ENCODE results near the gene HK3.

Gene HK3

DNA sequence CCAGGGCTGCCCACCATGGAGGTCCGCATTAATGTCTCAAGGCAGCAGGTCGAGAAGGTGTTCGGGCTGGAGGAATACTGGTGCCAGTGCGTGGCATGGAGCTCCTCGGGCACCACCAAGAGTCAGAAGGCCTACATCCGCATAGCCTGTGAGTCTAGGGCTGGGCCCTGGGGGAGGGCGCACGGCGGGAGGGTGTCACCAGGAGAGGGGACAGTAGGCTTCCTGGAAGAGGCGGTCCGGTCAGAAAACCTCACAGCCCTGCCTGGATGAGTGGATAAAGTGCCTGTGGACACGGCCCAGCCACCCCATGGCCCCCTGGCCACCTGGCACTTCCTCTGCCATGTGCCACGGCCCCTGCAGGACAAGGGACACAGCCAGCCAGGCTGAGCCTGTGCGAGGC, 31.0 kb downstream of the HK3 start:
- no peak for DNase-seq

DNA sequence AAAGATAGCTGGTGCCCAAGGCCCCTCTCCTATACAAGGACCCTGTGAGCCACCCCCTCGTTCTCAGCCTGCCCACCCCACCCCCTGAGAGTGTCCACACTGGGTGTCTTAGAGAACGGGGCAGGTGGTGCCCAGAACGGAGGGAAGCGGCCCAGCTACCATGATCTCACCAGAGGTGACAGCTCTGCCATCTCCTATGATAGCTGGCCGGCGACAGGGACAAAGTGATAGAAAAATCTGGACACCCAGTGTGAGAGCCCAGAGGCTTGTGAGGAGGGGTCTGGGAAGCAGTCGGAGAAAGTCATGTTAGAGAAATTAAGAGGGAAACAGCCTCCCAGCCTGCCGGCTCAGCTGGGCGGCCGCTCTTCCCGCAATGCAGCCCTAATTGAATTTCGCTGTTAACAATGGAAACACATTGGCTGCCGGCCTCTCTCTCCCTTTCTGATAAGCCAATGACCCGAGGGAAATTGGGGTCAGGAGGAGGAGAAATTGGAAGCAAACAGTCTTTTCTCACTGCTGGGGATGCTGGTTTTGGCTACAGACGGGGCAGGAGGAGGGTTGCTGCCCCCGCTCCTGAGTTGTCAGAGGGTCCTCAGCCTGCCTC, 32.3 kb downstream of the HK3 start:
- DNase-seq, result peak; percentile 70

DNA sequence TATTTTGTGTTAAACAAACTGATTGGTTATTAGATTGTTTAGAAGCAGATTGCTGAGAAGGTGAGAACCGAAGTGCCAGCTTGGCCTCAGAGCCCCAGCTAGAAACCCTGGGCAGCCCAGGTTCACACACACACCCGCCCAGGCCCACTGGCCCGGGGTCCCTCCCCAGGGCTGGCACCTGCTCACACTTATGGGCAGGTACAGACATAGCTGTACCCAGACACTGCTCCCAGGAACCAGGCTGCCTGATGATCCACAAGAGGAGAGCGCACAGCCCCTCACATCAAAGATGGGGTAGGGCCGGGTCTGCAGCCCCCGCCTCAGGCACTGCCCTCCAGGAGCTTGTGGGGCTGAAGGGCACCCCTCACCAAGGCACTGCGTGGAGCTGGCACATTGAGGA, 33.2 kb downstream of the HK3 start:
- no peak for DNase-seq

DNA sequence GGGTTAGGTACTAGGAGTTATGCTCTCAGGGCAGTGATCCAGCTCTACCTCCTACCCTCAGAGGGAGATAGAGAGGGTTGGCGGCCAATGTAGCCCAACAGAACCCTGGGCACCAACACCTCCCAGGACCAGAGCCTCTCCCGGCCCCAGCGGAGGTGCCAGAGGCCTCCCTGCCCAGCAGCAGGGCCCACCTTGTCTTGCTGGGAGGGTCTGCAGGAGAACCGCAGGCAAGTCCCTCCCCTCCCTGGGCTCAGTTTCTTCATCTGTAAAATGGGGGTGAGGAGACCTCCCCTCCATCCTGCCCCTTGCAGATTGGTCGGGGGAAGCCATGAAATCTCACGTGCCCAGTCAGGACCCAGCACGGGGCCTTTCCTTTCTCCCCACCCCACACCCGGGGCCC, 34.4 kb downstream of the HK3 start:
- DNase-seq, result no peak

DNA sequence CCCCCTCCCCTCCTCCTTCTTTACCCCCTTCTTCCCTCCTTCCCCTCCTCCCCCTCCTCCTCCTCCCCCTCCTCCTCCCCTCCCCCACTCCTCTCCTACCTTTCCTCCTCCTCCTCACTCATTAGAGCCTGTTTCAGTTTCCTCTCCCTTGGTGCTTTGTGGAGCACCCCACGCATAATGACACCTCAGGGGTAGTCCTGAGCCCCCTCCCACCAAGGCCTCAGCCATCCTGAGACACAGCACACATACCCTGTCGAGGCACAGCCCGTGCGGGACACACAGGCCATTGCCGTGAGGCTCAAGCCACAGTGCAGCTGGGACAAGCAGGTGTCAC, 35.4 kb downstream of the HK3 start:
- DNase-seq, result no peak

DNA sequence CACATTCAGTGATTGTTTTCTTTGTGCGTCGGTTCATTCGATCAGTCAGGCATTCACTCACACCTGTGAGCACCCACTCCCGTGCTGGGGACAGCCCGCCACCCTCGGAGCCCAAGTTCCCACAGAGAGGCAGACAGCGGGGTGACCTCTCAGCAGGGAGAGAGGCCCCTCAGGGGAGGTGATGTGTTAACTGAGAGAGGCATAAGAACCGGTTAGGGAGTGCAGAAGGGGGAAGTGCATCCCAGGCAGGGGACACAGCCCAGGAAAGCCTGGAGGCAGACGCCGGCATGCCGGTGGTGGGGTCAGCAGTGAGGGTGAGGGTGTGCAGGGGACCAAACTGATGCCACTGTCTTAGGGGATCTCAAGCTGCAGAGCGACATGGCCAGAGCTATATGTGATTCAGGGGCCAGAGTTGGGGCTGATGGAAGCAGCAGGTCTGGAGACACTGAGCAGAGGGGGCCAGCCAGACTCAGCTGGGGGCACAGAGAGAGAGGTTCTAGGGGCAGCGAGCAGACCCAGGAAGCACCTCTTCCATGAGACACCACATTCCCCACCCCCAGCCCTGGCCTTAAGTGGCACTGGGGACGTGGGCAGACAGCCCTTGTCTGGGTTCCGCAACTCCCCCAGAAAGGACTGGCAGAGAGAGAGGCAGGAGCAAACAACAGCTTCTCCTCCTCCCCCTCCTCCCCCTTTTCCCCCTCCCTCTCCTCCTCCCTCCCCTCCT, 35.9 kb downstream of the HK3 start:
- no peak for DNase-seq

DNA sequence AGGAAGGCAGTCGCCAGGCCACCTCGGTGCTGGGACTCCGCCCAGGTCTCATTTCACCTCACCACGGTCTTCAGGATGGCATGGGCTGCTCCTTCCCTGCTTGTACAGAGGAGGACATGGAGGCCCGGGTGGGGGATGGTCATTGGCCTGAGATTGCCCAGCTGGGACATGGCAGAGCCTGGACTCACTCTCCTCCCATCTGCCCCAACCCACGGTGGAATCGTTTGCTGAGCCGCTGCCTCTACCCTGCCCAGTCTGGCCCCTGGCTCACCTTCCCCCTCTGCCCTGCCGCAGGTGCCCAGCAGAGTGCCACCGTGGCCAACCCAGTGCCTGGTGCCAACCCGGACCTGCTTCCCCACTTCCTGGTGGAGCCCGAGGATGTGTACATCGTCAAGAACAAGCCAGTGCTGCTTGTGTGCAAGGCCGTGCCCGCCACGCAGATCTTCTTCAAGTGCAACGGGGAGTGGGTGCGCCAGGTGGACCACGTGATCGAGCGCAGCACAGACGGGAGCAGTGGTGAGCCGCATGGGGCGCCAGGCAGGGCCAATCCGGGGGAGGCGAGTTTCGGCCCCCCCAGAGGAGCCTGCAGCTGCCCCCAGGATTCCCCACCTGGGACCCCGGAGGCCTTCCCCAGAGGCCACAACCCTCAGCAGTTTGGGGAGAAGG, 36.7 kb downstream of the HK3 start:
- DNase-seq, result no peak

DNA sequence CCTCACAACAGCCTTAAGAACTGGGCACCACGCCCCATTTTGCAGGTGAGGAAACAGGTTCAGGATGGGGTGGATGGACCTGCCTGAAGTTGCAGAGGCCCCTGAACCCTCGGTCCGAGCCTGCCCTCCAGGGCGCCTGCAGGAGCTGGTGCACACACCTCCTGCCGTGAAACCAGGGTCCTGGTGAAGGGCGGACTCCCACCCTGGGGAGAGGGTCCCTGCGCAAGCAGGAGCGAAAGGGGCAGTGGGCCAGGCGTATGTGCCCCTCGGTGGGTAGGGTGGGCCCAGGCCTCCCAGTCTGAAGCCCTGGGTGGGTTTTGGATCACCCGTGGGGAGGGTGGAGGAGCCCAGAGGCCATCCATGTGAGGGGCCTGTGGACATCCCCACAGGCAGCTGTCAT, 37.9 kb downstream of the HK3 start:
- no peak for DNase-seq

DNA sequence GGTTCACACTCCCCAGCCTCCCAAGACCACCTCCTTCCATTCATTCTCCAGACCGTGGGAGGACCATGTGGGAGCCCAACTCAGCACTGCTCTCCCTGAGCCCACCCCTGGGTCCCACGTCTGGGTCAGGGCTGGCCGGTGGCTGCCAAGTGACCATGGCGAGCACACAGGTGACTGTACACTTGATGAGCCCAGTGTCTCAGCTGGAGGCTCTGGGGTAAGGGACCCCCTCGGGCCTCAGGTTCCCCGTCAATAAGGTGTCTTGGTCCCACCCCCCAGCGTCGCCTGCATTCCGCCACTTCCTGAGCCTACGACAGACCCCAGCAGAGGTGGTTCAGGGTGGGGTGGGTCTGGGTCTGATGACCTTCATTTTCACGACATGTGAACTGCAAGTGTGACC, 38.8 kb downstream of the HK3 start:
- DNase-seq, result no peak

DNA sequence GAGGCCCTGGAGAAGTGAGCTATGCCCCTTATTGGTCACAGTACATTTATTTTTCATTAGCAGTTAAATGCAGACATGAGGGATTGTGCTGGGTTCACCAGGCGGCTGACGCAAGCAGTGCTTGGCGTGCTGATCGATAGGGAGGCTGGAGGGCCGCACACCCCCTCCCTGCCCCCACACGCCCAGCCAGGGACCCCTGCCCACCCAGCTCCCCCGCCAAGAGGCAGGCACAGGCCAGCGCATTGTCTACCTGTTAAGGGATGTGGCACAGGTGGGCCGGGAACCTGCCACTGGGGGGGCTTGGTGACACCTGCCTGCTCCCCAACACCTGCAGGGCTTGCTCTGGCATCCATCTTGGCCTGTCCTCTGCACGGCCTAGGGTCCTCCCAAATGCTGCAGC, 39.2 kb downstream of the HK3 start:
- DNase-seq, result no peak

DNA sequence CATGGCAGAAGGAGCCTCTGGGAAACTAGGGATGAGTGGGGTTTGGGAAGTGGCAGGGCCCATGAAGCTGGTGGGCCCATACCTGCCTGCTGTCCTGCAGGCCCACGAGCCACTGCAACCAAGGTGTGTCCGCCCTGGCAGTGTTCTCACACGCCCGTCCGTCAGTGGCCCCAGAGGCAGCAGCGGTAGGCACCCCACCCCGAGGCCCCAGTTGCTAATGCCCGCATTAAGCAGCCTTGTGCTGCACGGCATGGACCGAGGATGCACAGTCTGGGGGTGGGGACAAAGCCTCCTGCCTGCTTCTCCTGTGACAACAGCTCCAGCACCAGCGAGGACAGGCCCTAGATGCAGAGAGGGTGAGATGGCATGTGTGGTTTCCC, 41.3 kb downstream of the HK3 start:
- DNase-seq, result no peak

DNA sequence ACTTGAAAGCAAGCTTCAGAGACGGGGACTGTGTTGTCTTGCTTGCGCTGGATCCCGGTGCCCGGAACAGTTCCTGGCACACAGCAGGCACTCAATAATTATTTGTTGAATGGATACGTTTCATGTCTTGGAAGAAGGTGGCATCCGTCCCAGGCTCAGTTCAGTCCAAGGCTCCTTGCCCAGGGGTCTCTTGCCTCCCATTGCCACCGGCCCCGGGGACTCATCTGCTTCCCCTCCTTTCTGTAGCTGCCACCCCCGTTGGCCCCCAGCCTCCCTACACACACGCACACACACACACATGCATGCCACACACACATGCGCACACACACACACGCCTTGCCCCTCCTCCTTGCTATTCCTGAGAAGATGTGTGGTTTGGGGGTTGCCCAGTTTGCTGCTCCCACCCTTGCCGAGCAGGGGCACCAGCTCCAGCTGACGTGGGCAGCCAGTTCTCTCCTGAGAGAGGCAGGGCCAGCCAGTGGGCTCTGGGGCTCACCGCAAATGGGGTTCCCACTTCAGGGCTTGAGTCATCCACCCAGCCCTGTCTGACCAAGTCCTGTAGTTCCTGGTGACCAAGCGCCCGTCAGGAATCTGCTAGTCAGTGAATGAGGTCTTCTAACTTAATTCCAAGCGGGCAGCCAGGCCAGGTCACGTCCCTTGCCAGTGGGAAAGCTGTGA, 41.8 kb downstream of the HK3 start:
- no peak for DNase-seq

DNA sequence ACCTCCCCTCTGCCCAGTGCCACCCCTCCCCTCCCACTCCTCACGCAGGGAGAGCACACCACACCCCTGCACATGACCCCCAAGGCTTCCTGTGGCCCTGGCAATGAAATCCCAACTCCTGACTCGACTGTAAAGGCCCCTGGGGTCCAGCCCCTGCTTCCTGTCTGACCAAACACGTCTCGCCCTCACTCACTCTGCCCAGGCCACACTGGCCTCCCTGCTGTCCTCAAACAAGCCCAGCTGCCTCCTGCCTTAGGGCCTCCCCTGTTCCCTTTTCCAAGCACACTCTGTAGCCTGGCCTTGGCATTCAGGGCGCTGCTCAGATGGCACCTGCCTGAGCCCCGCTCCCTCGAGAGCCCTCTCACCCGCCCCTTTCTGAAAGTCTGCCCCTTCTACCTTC, 42.4 kb downstream of the HK3 start:
- DNase-seq, result no peak

DNA sequence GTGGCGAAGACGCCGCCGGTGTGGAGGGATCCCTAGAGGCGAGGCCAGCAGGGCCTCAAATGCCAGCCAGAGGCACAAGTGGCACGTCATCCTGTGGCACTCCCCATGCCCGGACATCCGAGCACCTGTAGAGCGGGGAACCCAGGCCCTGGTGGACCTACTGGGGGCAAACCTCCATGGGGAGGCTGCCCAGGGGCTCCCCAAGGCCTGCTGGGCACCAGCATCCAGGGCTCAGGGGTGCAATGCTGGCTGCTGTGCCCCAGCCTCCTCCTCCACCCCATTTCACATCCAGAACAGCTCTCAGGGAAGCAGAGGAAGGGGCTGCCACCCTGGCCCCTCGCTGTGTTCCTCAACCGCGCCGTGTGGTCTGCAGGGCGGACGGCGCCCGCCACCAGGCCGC, 43.5 kb downstream of the HK3 start:
- no peak for DNase-seq

DNA sequence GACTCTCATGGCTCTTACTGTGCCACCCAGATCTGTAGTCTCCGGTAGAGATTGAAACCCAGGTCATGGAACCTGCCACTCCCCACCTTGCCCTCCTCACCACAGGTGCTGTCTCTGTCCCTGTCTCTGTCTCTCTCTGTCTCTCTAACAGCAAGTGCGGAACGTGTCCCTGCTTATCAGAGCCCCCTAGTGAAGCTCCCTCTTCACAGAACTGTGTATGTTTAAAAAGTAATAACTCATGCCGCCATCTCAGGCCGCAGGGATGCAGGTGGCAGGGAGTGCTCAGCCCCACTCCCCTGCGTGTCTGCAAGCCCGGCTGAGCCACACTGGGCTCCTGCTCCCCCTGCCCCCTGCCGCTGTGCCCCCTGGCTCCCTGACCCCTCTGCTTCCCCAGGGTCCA, 45.0 kb downstream of the HK3 start:
- DNase-seq, result no peak

DNA sequence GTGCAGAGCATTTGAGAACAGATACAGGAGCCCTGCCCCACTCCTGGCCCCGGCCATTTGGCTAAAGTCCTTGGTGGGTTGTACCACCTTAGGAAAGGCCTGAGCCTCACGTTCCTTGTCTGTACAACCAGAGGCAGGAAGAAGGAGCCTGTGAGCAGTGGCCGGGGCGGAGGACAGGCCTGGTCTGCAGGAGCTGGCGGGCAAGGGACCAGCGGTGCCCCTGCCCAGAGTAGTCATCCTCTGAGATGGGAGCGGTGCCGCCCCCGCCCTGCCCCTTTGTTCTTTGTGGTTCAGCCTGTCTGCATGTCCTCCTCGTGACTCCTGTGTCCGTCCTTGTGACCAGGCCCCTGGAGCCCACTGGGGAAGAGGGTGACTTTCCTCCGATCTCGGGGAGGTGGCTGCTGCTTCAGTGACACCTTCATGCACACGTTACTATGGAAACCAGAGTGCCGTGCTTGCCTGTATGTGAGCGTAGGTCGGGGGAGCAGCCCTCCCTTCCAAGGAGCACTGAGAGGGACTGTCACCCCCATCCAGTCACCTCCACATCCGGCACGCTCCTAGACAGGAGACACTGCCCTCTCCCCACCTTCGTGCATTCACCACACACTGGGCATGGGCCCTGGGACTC, 45.9 kb downstream of the HK3 start:
- DNase-seq, result no peak

DNA sequence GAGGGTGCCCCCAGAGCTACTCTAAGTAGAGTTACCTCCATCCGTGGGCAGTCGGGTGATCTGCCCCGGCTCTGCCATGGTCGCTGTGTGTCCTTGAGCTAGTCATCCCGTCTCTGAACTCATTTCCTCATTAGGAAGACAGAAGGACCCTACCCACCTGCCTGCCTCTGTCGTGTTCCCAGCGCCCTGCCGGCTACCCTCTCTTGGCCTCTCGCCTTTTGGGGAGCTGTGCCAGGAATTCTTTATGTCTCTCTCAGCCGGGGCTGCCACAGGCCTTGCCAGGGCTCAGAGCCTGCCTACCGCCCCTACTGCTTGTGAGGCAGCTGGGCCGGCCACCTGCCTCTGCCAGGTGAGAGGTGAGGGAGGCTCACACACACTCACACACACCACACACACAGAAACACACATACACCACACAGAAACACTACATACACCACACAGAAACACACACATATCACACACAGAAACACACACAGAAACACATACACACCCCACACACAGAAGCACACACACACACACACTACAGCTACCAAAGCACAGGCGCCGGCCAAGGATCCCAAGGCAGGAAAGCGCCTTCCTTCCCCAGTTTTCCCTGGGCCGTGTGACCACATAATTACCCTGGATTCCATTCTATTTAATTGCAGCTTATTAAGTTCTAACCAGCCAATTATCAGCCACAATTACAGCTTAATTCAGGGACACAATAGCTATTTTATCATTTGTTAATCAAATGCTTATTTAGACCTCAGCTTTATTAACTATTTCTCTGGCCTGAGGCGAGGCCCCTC, 47.1 kb downstream of the HK3 start:
- DNase-seq, result no peak

DNA sequence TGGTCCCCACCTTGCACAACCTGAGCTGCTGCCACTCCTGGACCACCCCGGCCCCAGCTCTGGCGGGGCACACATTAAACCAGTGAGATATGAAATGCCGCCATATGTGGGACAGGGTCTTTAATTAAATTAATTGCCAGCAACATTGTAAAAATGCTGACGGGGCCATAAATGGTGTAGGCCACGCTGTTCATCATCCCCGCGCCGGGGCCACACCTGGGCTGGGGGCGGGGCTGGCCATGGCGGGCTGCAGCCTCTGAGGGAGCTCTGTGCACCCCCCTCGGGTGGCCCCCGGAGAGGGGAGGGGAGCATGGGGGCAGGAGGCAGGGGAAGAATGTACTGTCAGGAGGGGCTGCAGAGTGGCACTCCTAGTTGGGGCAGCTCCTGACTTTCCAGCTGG, 47.8 kb downstream of the HK3 start:
- DNase-seq, result no peak

DNA sequence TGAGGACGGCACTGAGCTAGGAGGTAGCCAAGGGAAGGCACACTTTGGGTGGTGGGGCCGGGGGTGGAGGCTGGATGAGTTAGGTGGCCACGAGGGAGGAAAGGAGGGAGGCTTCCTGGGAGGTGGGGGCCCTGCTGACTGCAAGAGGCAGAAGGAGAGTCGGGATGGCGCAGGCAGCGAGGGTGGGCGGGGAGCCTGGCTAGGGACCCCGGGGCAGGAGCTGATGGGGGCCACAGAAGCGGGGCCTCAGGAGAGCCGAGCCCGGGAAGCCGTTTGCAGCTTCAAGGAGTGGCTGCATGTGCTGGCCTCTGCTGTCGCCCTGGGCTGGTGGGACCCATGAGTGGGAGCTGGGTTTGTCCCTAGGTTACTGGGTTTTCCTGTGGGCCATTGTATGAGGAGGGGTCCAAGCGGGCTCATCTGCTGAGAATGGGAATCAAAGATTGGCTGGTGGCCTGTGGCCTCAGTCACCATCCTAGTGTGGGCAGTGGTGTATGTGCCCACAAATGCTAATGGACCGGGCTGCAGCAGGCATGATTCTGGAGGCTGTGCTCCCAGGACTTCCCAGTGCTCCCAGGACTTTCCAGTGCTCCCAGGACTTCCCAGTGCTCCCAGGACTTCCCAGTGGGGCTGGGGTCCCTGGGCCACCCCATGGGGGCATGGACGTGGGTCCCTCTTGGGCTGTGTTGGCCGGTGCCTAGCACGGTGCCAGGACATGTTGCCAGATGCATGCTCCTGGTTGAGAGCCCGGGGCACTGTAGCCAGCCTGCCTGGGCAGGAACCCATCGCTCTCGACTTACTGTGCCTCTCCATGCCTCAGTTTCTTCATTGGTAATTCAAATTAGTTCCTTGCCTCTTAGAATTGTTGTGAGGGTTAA, 48.5 kb downstream of the HK3 start:
- no peak for DNase-seq

DNA sequence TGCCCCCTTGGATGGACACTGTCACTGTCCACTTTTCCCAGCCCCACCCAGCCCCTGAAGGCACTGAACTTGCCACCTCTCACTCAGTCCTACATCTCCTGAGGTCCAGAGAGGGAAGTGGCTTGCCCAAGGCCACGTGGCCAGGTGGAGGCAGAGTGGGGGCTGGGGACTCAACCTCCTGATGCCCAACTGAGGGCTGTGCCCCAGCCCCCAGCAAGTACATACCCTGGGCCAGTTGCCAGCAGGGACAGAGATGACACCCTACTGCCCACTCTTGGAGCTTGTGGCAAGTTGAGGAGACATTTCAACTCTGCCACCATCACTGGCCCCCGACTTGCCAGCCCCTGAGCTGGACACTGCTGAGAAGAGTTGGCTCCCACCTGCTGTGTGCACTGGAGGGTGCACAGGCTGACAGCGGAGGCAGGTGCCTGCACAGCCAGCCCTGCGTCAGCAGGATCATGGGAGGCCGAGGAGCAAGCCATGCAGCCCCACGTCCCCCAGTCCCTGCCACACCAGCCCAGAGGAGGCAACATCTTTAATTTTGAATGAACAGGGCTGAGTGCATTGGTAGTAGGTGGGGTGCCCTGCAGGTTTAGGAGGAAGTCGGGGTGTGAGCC, 49.4 kb downstream of the HK3 start:
- no peak for DNase-seq

DNA sequence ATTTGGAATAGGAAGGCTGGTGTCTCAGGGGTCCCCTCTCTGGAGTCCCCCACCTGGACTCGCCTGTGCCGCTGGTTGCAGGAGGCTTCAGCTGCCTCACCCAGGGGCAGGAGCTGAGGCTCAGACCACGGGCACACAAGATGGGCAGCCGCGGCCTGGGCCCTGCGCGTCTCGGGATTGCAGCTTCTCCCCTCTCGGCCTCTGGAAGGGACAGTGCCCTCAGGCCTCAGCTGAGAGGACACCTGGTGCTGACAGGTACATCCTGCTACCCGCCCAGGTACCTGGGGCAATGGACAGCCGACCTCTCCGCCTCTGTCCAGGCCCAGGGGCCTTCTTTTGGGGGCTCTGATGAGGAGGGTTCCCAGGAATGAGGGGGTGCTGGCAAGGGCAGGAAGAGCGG, 50.5 kb downstream of the HK3 start:
- DNase-seq, result no peak
